PC-9 (cell line): Measurements from ENCODE around the gene MEF2B.

Experiments used
- EZH2 ChIP-seq: fragments of 200-600 bp; sonication (generic); IDR thresholded peaks from 2 replicates; pipeline ENCODE4 v1.8.0; 2017; ENCODE audit warnings: antibody characterized with exemption, low read depth
- TF ChIP-seq, protein P1 (sequence below): fragments of 200-600 bp; sonication (generic); conservative IDR thresholded peaks from 2 replicates; pipeline ENCODE4 v1.6.1; 2017; ENCODE audit warnings: mixed run types, antibody characterized with exemption, mild to moderate bottlenecking, moderate library complexity

- TF ChIP-seq, protein P1, sequence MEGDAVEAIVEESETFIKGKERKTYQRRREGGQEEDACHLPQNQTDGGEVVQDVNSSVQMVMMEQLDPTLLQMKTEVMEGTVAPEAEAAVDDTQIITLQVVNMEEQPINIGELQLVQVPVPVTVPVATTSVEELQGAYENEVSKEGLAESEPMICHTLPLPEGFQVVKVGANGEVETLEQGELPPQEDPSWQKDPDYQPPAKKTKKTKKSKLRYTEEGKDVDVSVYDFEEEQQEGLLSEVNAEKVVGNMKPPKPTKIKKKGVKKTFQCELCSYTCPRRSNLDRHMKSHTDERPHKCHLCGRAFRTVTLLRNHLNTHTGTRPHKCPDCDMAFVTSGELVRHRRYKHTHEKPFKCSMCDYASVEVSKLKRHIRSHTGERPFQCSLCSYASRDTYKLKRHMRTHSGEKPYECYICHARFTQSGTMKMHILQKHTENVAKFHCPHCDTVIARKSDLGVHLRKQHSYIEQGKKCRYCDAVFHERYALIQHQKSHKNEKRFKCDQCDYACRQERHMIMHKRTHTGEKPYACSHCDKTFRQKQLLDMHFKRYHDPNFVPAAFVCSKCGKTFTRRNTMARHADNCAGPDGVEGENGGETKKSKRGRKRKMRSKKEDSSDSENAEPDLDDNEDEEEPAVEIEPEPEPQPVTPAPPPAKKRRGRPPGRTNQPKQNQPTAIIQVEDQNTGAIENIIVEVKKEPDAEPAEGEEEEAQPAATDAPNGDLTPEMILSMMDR: no peak
- TF ChIP-seq EZH2: no peak
Measured at GRCh38 chr19:19110410-19111135, 59.5 kb downstream of the MEF2B start.
